B cell (primary cell): ENCODE data around the gene XRCC1.

Source experiments
- EZH2 ChIP-seq: IDR thresholded peaks from 2 replicates; pipeline ENCODE4 v1.6.1; 2012; ENCODE audit warnings: borderline replicate concordance, low read depth, mild to moderate bottlenecking, moderate library complexity, low read length; ENCODE audit not compliant: insufficient read depth, poor library complexity, severe bottlenecking
- TF ChIP-seq, protein P1 (sequence below): fragments of 200-600 bp; IDR thresholded peaks from one replicate; pipeline ENCODE4 v1.8.0; 2022; ENCODE audit warnings: antibody characterized with exemption, mild to moderate bottlenecking

- TF ChIP-seq, protein P1, sequence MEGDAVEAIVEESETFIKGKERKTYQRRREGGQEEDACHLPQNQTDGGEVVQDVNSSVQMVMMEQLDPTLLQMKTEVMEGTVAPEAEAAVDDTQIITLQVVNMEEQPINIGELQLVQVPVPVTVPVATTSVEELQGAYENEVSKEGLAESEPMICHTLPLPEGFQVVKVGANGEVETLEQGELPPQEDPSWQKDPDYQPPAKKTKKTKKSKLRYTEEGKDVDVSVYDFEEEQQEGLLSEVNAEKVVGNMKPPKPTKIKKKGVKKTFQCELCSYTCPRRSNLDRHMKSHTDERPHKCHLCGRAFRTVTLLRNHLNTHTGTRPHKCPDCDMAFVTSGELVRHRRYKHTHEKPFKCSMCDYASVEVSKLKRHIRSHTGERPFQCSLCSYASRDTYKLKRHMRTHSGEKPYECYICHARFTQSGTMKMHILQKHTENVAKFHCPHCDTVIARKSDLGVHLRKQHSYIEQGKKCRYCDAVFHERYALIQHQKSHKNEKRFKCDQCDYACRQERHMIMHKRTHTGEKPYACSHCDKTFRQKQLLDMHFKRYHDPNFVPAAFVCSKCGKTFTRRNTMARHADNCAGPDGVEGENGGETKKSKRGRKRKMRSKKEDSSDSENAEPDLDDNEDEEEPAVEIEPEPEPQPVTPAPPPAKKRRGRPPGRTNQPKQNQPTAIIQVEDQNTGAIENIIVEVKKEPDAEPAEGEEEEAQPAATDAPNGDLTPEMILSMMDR = no peak
- TF ChIP-seq EZH2 = no peak
These were observed 17.5 kb upstream of the XRCC1 start for GRCh38 chr19:43592800-43593350.
